Keratinocyte (primary cell): ENCODE results near the gene SSTR3. TPM values are rescaled to one million over a fixed set of nuclear protein-coding genes. Genes with fewer than 3 reads are reported as not detected.

Experiments used
- DNase-seq: peaks from one replicate; pipeline ENCODE4 v3.0.0-alpha.2; 2011; ENCODE audit warnings: low read depth, missing footprints, low spot score
- FAIRE-seq: peaks from 2 replicates; lab custom pipeline; 2011; peaks lifted over from hg19 to GRCh38; lab: Jason Lieb, UNC
- H2AFZ ChIP-seq: 2 replicates; pipeline ENCODE4 v1.6.0; 2012; ENCODE audit warnings: low read length, control low read depth, inconsistent platforms; ENCODE audit not compliant: control insufficient read depth
- H3K27ac ChIP-seq: 2 replicates; pipeline ENCODE4 v1.5.1; 2011; ENCODE audit warnings: low read length; ENCODE audit not compliant: control insufficient read depth, insufficient read depth
- H3K27me3 ChIP-seq: 3 replicates; pipeline ENCODE4 v1.6.0; 2011; ENCODE audit warnings: low read length; ENCODE audit not compliant: control insufficient read depth, insufficient read depth; ENCODE audit errors: extremely low read depth
- H3K36me3 ChIP-seq, 2 experiments: 2 replicates in 1 of 2; 3 replicates in 1 of 2; pipeline ENCODE4 v1.5.1; 2011; ENCODE audit warnings: low read length in 2 of 2, mild to moderate bottlenecking in 1 of 2; ENCODE audit not compliant: control insufficient read depth in 2 of 2, insufficient read depth in 2 of 2; ENCODE audit errors: extremely low read depth in 1 of 2
- H3K4me1 ChIP-seq: 3 replicates; pipeline ENCODE4 v1.5.1; 2011; ENCODE audit warnings: low read length; ENCODE audit not compliant: control insufficient read depth, insufficient read depth; ENCODE audit errors: extremely low read depth
- H3K4me2 ChIP-seq: 3 replicates; pipeline ENCODE4 v1.6.0; 2011; ENCODE audit warnings: low read depth, low read length; ENCODE audit not compliant: control insufficient read depth, insufficient read depth; ENCODE audit errors: extremely low read depth
- H3K4me3 ChIP-seq, 3 experiments: fragments of 200-600 bp in 1 of 3; sonication (generic) in 1 of 3; 2 replicates in 2 of 3; 3 replicates in 1 of 3; pipeline ENCODE4 v1.5.1; 2011 to 2016; ENCODE audit warnings: low read length in 3 of 3, mild to moderate bottlenecking in 3 of 3, control low read depth in 2 of 3, inconsistent platforms in 1 of 3, low read depth in 1 of 3, mixed read lengths in 1 of 3, mixed run types in 1 of 3, moderate library complexity in 1 of 3; ENCODE audit not compliant: control insufficient read depth in 2 of 3, insufficient read depth in 2 of 3; ENCODE audit errors: extremely low read depth in 1 of 3
- H3K79me2 ChIP-seq: 2 replicates; pipeline ENCODE4 v1.6.0; 2012; ENCODE audit warnings: low read length; ENCODE audit not compliant: control insufficient read depth, insufficient read depth
- H3K9ac ChIP-seq: 3 replicates; pipeline ENCODE4 v1.6.0; 2011; ENCODE audit warnings: low read length; ENCODE audit not compliant: control insufficient read depth, insufficient read depth; ENCODE audit errors: extremely low read depth
- H3K9me1 ChIP-seq: 3 replicates; pipeline ENCODE4 v1.6.0; 2011; ENCODE audit warnings: low read length; ENCODE audit not compliant: control insufficient read depth, insufficient read depth; ENCODE audit errors: extremely low read depth
- H3K9me3 ChIP-seq: 2 replicates; pipeline ENCODE4 v1.5.1; 2012; ENCODE audit warnings: low read depth, low read length; ENCODE audit not compliant: control insufficient read depth
- H4K20me1 ChIP-seq: 3 replicates; pipeline ENCODE4 v1.6.0; 2011; ENCODE audit warnings: low read length; ENCODE audit not compliant: control insufficient read depth, insufficient read depth; ENCODE audit errors: extremely low read depth
- EZH2 ChIP-seq: IDR thresholded peaks from one replicate; pipeline ENCODE4 v1.6.1; 2012; ENCODE audit warnings: inconsistent platforms, mild to moderate bottlenecking, low read length, moderate library complexity
- dilution Hi-C: fragments of 300-500 bp; cut with MboI; formaldehyde crosslinking; loops from one replicate; pipeline ENCODE4 v1.7.0; 2020; ENCODE audit warnings: low sequenced_read_pairs; ENCODE audit not compliant: extremely low pct_ligation_motif_present
- polyA plus RNA-seq, 5 experiments: library from polyadenylated mRNA; depleted of rRNA in 3 of 5; stranded (reverse) in 3 of 5; stranded (forward) in 1 of 5; unstranded in 1 of 5; fragments of >200 nt; gene quantifications; 1 replicate in 1 of 5; 2 replicates in 3 of 5; 3 replicates in 1 of 5; pipeline versions ENCODE4 v1.2.1 to v1.2.3, GENCODE V29; 2011 to 2012; ENCODE audit warnings: missing spikeins in 2 of 5, low read depth in 1 of 5, low replicate concordance in 1 of 5
- TF ChIP-seq, protein P1 (sequence below), 3 experiments: IDR thresholded peaks in 1 of 3; conservative IDR thresholded peaks in 1 of 3; optimal IDR thresholded peaks in 1 of 3; 2 replicates in 2 of 3; 3 replicates in 1 of 3; pipeline versions ENCODE3 to v1.5.1; 2011; ENCODE audit warnings: low read length in 3 of 3, mild to moderate bottlenecking in 3 of 3, moderate library complexity in 2 of 3, control low read depth in 1 of 3, inconsistent platforms in 1 of 3; ENCODE audit not compliant: insufficient read depth in 2 of 3; ENCODE audit errors: extremely low read depth in 1 of 3

The SSTR3 gene
- polyA plus RNA-seq, 1 donor (not counting 4 experiments of a cell fraction or from before 2014, with no cell fraction given), result not detected

- dilution Hi-C loops, result no loop called here
- DNase-seq, result no peak
Measured at GRCh38 chr22:37163575-37164504, 48.4 kb downstream of the SSTR3 start.

DNA sequence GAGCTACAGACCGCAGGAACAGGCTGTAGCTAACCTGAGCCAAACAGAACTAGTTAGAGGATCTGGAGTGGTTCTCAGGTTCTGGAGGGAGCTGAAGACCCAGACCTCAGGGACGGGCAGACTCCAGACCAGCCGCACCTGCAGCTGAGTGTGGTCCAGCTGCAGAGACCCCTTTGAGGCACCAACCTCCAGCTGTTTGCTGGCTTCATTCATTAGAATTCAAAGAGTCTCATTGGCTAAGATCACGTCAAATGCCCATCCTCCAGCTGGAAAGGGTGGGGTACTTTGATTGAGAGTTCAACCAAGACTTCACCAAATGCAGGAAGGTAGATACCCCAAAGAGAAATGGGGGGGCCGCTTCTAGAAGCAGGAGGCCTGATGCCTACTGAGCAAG, 49.2 kb downstream of the SSTR3 start:
- Histone ChIP-seq H3K79me2 (no peaks in the 10 kb centered on the region), H2AFZ (no peak overlapping the region), H3K4me3 (no peak overlapping the region), H3K4me2 (no peak overlapping the region), H3K36me3 (no peaks in the 10 kb centered on the region), H3K27ac (no peak overlapping the region), H3K27me3 (peaks cover 5% of the 10 kb centered on the region), H3K9me1 (no peaks in the 10 kb centered on the region), H3K9me3 (no peaks in the 10 kb centered on the region), H3K9ac (no peak overlapping the region), H4K20me1 (no peaks in the 10 kb centered on the region), H3K4me1 (peaks cover 2% of the 10 kb centered on the region)
- DNase-seq, result no peak
- FAIRE-seq, result no peak
- dilution Hi-C loops, result no loop called here
- TF ChIP-seq, protein P1, sequence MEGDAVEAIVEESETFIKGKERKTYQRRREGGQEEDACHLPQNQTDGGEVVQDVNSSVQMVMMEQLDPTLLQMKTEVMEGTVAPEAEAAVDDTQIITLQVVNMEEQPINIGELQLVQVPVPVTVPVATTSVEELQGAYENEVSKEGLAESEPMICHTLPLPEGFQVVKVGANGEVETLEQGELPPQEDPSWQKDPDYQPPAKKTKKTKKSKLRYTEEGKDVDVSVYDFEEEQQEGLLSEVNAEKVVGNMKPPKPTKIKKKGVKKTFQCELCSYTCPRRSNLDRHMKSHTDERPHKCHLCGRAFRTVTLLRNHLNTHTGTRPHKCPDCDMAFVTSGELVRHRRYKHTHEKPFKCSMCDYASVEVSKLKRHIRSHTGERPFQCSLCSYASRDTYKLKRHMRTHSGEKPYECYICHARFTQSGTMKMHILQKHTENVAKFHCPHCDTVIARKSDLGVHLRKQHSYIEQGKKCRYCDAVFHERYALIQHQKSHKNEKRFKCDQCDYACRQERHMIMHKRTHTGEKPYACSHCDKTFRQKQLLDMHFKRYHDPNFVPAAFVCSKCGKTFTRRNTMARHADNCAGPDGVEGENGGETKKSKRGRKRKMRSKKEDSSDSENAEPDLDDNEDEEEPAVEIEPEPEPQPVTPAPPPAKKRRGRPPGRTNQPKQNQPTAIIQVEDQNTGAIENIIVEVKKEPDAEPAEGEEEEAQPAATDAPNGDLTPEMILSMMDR (optimal IDR thresholded peaks at IDR 0.05 in 1 of 3, IDR thresholded peaks at IDR 0.05 in 1 of 3, conservative IDR thresholded peaks at IDR 0.05 in 1 of 3; ENCODE audit: extremely low read depth in 1 of 3, insufficient read depth in 2 of 3, low read length in 3 of 3), result no peak
- TF ChIP-seq EZH2, result no peak

More at GRCh38 chr22:37163575-37164504, 48.4 kb downstream of the SSTR3 start:
- Histone ChIP-seq H3K27me3 (peaks cover 5% of the 10 kb centered on the region), H3K79me2 (no peaks in the 10 kb centered on the region), H3K9ac (no peak overlapping the region), H3K9me1 (no peaks in the 10 kb centered on the region), H3K9me3 (no peaks in the 10 kb centered on the region), H4K20me1 (no peaks in the 10 kb centered on the region), H3K27ac (no peak overlapping the region), H3K4me2 (no peak overlapping the region), H3K36me3 (no peaks in the 10 kb centered on the region), H2AFZ (no peak overlapping the region), H3K4me3 (no peak overlapping the region), H3K4me1 (peaks cover 2% of the 10 kb centered on the region)
- TF ChIP-seq, protein P1 (optimal IDR thresholded peaks at IDR 0.05 in 1 of 3, IDR thresholded peaks at IDR 0.05 in 1 of 3, conservative IDR thresholded peaks at IDR 0.05 in 1 of 3; ENCODE audit: extremely low read depth in 1 of 3, insufficient read depth in 2 of 3, low read length in 3 of 3), result no peak
- no peak for TF ChIP-seq EZH2
- no peak for FAIRE-seq
